HepG2 (cell line): ENCODE measurements around the gene GNA15. TPM values are rescaled to one million over a fixed set of nuclear protein-coding genes. Genes with fewer than 3 reads are reported as not detected.
A peak's percentile ranks its signal among the peaks of the same experiment; 100 is the strongest.

Experiments used
- ATF2 ChIP-seq: sonication (generic); formaldehyde crosslinking; IDR thresholded peaks from 2 replicates; pipeline ENCODE4 v1.4.0; 2020; ENCODE audit warnings: missing genetic modification reagents
- BRF2 ChIP-seq: sonication (generic); formaldehyde crosslinking; IDR thresholded peaks from 2 replicates; pipeline ENCODE4 v1.8.1; 2022; ENCODE audit warnings: mild to moderate bottlenecking, missing genetic modification reagents
- EP300 ChIP-seq, 3 experiments: sonication (generic) in 1 of 3; formaldehyde crosslinking in 1 of 3; IDR thresholded peaks; 2 replicates each; pipeline versions ENCODE4 v1.5.1 to v1.6.1; 2011 to 2020; ENCODE audit warnings: low read depth in 2 of 3, low read length in 2 of 3, borderline replicate concordance in 1 of 3, improper control_type of control experiment in 1 of 3, mild to moderate bottlenecking in 1 of 3, missing genetic modification reagents in 1 of 3, moderate library complexity in 1 of 3
- ERF ChIP-seq: IDR thresholded peaks from 2 replicates; pipeline ENCODE4 v1.6.1; 2018; ENCODE audit warnings: missing biosample characterization, missing genetic modification reagents
- GTF3A ChIP-seq: sonication (generic); formaldehyde crosslinking; conservative IDR thresholded peaks from 2 replicates; pipeline ENCODE4 v1.4.0; 2020; ENCODE audit warnings: mild to moderate bottlenecking, missing genetic modification reagents
- GZF1 ChIP-seq: sonication (generic); formaldehyde crosslinking; IDR thresholded peaks from 2 replicates; pipeline ENCODE4 v1.5.1; 2020; ENCODE audit warnings: mild to moderate bottlenecking, missing genetic modification reagents
- HBP1 ChIP-seq: IDR thresholded peaks from 2 replicates; pipeline ENCODE4 v1.6.1; 2016; ENCODE audit warnings: low read depth, control low read depth
- HNF1A ChIP-seq, 2 experiments: sonication (generic) in 1 of 2; formaldehyde crosslinking in 1 of 2; IDR thresholded peaks; 2 replicates each; pipeline versions ENCODE4 v1.4.0 to v1.6.1; 2016 to 2020; ENCODE audit warnings: borderline replicate concordance in 1 of 2, low read depth in 1 of 2, mild to moderate bottlenecking in 1 of 2, missing genetic modification reagents in 1 of 2
- POLR2AphosphoS5 ChIP-seq: IDR thresholded peaks from 2 replicates; pipeline ENCODE4 v1.6.1; 2012; ENCODE audit warnings: low read depth, low read length
- RARA ChIP-seq: IDR thresholded peaks from 2 replicates; pipeline ENCODE4 v1.6.1; 2016; ENCODE audit warnings: missing genetic modification reagents, missing compliant biosample characterization
- RFXANK ChIP-seq: IDR thresholded peaks from 2 replicates; pipeline ENCODE4 v1.6.1; 2016
- ZFP91 ChIP-seq: sonication (generic); formaldehyde crosslinking; IDR thresholded peaks from 2 replicates; pipeline ENCODE4 v1.9.0; 2022; ENCODE audit warnings: missing genetic modification reagents, mild to moderate bottlenecking, borderline replicate concordance
- ZNF510 ChIP-seq: sonication (generic); formaldehyde crosslinking; IDR thresholded peaks from 2 replicates; pipeline ENCODE4 v1.4.0; 2020; ENCODE audit warnings: low read depth, mild to moderate bottlenecking, missing genetic modification reagents
- ZNF747 ChIP-seq: sonication (generic); formaldehyde crosslinking; IDR thresholded peaks from 2 replicates; pipeline ENCODE4 v1.8.1; 2023; ENCODE audit warnings: missing genetic modification reagents, mild to moderate bottlenecking, borderline replicate concordance
- ZNF850 ChIP-seq: sonication (generic); formaldehyde crosslinking; conservative IDR thresholded peaks from 2 replicates; pipeline ENCODE4 v1.9.0; 2021; ENCODE audit warnings: mild to moderate bottlenecking, missing genetic modification reagents
- ZUFSP ChIP-seq: sonication (generic); formaldehyde crosslinking; IDR thresholded peaks from 2 replicates; pipeline ENCODE4 v1.9.0; 2021; ENCODE audit warnings: missing genetic modification reagents, mild to moderate bottlenecking, borderline replicate concordance
- polyA plus RNA-seq, 8 experiments: library from polyadenylated mRNA; depleted of rRNA in 3 of 8; stranded (reverse) in 7 of 8; unstranded in 1 of 8; fragments of >200 nt; fragmentation: Illumina TruSeq in 4 of 8; extraction: Trizol in 4 of 8; gene quantifications; 2 replicates each; pipeline versions ENCODE4 v1.2.1 to v1.2.3, GENCODE V29; 2011 to 2016; ENCODE audit warnings: low read depth in 4 of 8, missing spikeins in 1 of 8, mixed read lengths in 1 of 8; ENCODE audit not compliant: insufficient read depth in 1 of 8
- total RNA-seq, 5 experiments: library from RNA; depleted of rRNA; stranded (reverse); fragments of >200 nt; fragmentation: Illumina TruSeq; extraction: Trizol; gene quantifications; 2 replicates each; pipeline ENCODE4 v1.2.3, GENCODE V29; 2016; ENCODE audit warnings: low read depth in 1 of 5

The GNA15 gene
- total and polyA plus RNA-seq, 2 of the 13 experiments (the other 11 are each of a cell fraction or from before 2014, with no cell fraction given), result not detected

- TF ChIP-seq ZUFSP (CRISPR knock-in tag) (no peak), HNF1A (IDR thresholded peaks at IDR 0.05; ENCODE audit: low read depth) (no peak), HNF1A (CRISPR knock-in tag; IDR thresholded peaks at IDR 0.05; ENCODE audit: borderline replicate concordance) (no peak), POLR2AphosphoS5 (no peak), HBP1 (0 out of 2 replicates have a peak, but pooled peaks have one; percentile 32), RFXANK (no peak), ATF2 (CRISPR knock-in tag) (no peak), BRF2 (CRISPR knock-in tag) (no peak), ERF (CRISPR knock-in tag) (no peak), ZNF850 (CRISPR knock-in tag) (no peak), GZF1 (CRISPR knock-in tag) (peak; percentile 78; the same call in 1 of the 2 replicates), GTF3A (CRISPR knock-in tag) (no peak), EP300 (IDR thresholded peaks at IDR 0.05; ENCODE audit: low read depth in 2 of 2, low read length in 2 of 2) (peak in 1 of 2 experiments; percentile 45; a peak in 1 of 4 replicates), EP300 (CRISPR knock-in tag; IDR thresholded peaks at IDR 0.05; ENCODE audit: borderline replicate concordance) (no peak; the same call in 1 of the 2 replicates), ZNF747 (CRISPR knock-in tag) (no peak), RARA (CRISPR knock-in tag) (0 out of 2 replicates have a peak, but pooled peaks have one; percentile 25), ZFP91 (CRISPR knock-in tag) (no peak), ZNF510 (no peak)
These were observed 38.9 kb upstream of the GNA15 start (continued) for GRCh38 chr19:3096902-3097326.
